Heart left ventricle (tissue), 11 donors: ENCODE results near the gene ABCB1. TPM values are rescaled to one million over a fixed set of nuclear protein-coding genes. Genes with fewer than 3 reads are reported as not detected.

Source experiments
- polyA plus RNA-seq, 2 donors: library from polyadenylated mRNA; stranded (reverse); fragments of 200-250 nt; gene quantifications; one replicate each; pipeline ENCODE4 v1.2.3, GENCODE V29; 2013
- total RNA-seq, 9 donors: library from RNA; depleted of rRNA in 2 of 9; stranded (reverse); fragments of >200 nt in 2 of 9; fragmentation: NEBNext Ultra II Directional in 3 of 9; extraction: Animal tissue kit (Norgen Biotek cat#: 25700) in 3 of 9; gene quantifications; one replicate each; pipeline versions ENCODE4 v1.1.0 to v1.2.4, GENCODE V29; 2016 to 2023
- donor health status: ischemic (EF 13 %, LVEDD 7.1; RV severe dilation, severe dysfunction).
- donor health status: healthy with polysubstance abuse.
- donor health status: DM: no; HTN: yes; CAD: no.
- donor health status: DM: no; HTN: no; CAD: no.
- donor health status: ischemic (EF 25% LVEDD 5.7; RV mildly dilated, moderate dysfunction).
- donor health status: healthy.
- donor health status: DM: yes; HTN: yes; CAD: no.
- donor health status: PGD.
- donor health status: nonischemic (EF 23%, LVEDD 6.1; RV moderate dilation, normal function).

Gene ABCB1
- total and polyA plus RNA-seq, 11 donors, result 0.82 to 9.2 (median 6.1) TPM

Other genes with a start within 250 kb of the ABCB1 start
- 1 to 10 TPM; 4.1 to 9.6 (median 6.8) TPM for gene ABCB4, start 125.2 kb downstream of the ABCB1 start, total RNA-seq
- gene ABCB4, start 125.2 kb downstream of the ABCB1 start, polyA plus RNA-seq, result 1 to 10 TPM in 1 of 2 donors, under 1 TPM in 1; 0.87 to 9.4 TPM
- 1 to 10 TPM in 7 of 9 donors, under 1 TPM in 2; 0.86 to 4.4 (median 1.8) TPM for gene RUNDC3B, start 27.5 kb upstream of the ABCB1 start, total RNA-seq
- under 1 TPM; 0.40 to 0.65 TPM for gene RUNDC3B, start 27.5 kb upstream of the ABCB1 start, polyA plus RNA-seq